H1 (cell line): ENCODE data around the gene CWF19L1. TPM values are rescaled to one million over a fixed set of nuclear protein-coding genes. Genes with fewer than 3 reads are reported as not detected.

Experiments
- CTCF ChIA-PET: fragments of 300-600 bp; sonication (Branson Sonifier 250); formaldehyde crosslinking; loops from one replicate; lab custom pipeline; 2021; ENCODE audit not compliant: partially characterized antibody; lab: Charles Lee
- POLR2A ChIA-PET: fragments of 300-600 bp; sonication (Branson Sonifier 250); formaldehyde crosslinking; loops from one replicate; lab custom pipeline; 2021; ENCODE audit warnings: inconsistent platforms; ENCODE audit not compliant: partially characterized antibody; lab: Charles Lee
- DNase-seq, 2 experiments: peaks; one replicate each; pipeline versions ENCODE4 v3.0.0 to v3.0.0-alpha.2; 2010 to 2022; ENCODE audit warnings: low spot score in 2 of 2, low read depth in 1 of 2, mixed read lengths in 1 of 2
- FAIRE-seq: peaks from 2 replicates; lab custom pipeline; 2011; peaks lifted over from hg19 to GRCh38; lab: Jason Lieb, UNC
- H2AFZ ChIP-seq: 2 replicates; pipeline ENCODE4 v1.8.1; 2012; ENCODE audit warnings: low read length, inconsistent platforms
- H2AK5ac ChIP-seq: 2 replicates; pipeline ENCODE4 v1.6.1; 2013; ENCODE audit warnings: low read depth, low read length
- H2BK120ac ChIP-seq: replicated peaks from 2 replicates; pipeline ENCODE3; 2013; ENCODE audit warnings: low read depth, low read length, inconsistent platforms
- H2BK12ac ChIP-seq: 2 replicates; pipeline ENCODE4 v1.6.1; 2013; ENCODE audit warnings: low read depth, low read length
- H2BK15ac ChIP-seq: 2 replicates; pipeline ENCODE4 v1.6.1; 2013; ENCODE audit warnings: low read length
- H2BK20ac ChIP-seq: 2 replicates; pipeline ENCODE4 v1.6.1; 2013; ENCODE audit warnings: low read length
- H2BK5ac ChIP-seq: 2 replicates; pipeline ENCODE4 v1.6.1; 2013; ENCODE audit warnings: low read depth, low read length
- H3K14ac ChIP-seq: 2 replicates; pipeline ENCODE4 v1.6.1; 2013; ENCODE audit warnings: inconsistent platforms; ENCODE audit not compliant: insufficient read length
- H3K18ac ChIP-seq: 2 replicates; pipeline ENCODE4 v1.6.1; 2013; ENCODE audit warnings: low read length; ENCODE audit errors: extremely low read depth
- H3K23ac ChIP-seq: 2 replicates; pipeline ENCODE4 v1.6.1; 2013; ENCODE audit warnings: inconsistent platforms; ENCODE audit not compliant: insufficient read length
- H3K23me2 ChIP-seq: 2 replicates; pipeline ENCODE4 v1.6.1; 2013; ENCODE audit warnings: low read depth, low read length
- H3K27ac ChIP-seq: 2 replicates; pipeline ENCODE4 v1.6.1; 2011; ENCODE audit warnings: low read depth, low read length, inconsistent platforms
- H3K27me3 ChIP-seq, 4 experiments: replicated peaks in 1 of 4; 1 replicate in 1 of 4; 2 replicates in 3 of 4; pipeline versions ENCODE4 v1.6.1 to v1.8.1; 2011 to 2013; ENCODE audit warnings: low read length in 3 of 4, mild to moderate bottlenecking in 3 of 4, inconsistent platforms in 2 of 4, mixed read lengths in 2 of 4, moderate library complexity in 1 of 4; ENCODE audit not compliant: control insufficient read depth in 3 of 4, insufficient read depth in 3 of 4; ENCODE audit errors: extremely low read depth in 1 of 4
- H3K36me3 ChIP-seq, 4 experiments: 2 replicates each; pipeline versions ENCODE4 v1.6.1 to v1.8.1; 2011 to 2013; ENCODE audit warnings: mild to moderate bottlenecking in 4 of 4, low read length in 3 of 4, moderate library complexity in 2 of 4, control low read depth in 1 of 4, inconsistent platforms in 1 of 4; ENCODE audit not compliant: insufficient read depth in 4 of 4, control insufficient read depth in 2 of 4
- H3K4ac ChIP-seq: replicated peaks from 2 replicates; pipeline ENCODE3; 2013; ENCODE audit warnings: low read length, low read depth, mixed read lengths, inconsistent platforms; ENCODE audit not compliant: insufficient read length
- H3K4me1 ChIP-seq, 4 experiments: replicated peaks in 1 of 4; 1 replicate in 1 of 4; 2 replicates in 3 of 4; pipeline versions ENCODE4 v1.6.1 to v1.8.1; 2011 to 2013; ENCODE audit warnings: low read length in 3 of 4, inconsistent platforms in 2 of 4, mixed read lengths in 1 of 4; ENCODE audit not compliant: insufficient read depth in 4 of 4, control insufficient read depth in 3 of 4
- H3K4me2 ChIP-seq, 2 experiments: 2 replicates each; pipeline versions ENCODE4 v1.6.1 to v1.8.1; 2011 to 2013; ENCODE audit warnings: low read depth in 2 of 2, low read length in 2 of 2, control low read depth in 1 of 2, inconsistent platforms in 1 of 2, mild to moderate bottlenecking in 1 of 2; ENCODE audit not compliant: insufficient read depth in 1 of 2
- H3K4me3 ChIP-seq, 4 experiments: fragments of 200-600, 300-600 bp in 1 of 4; sonication (generic), shearing (Covaris generic), sonication (Bioruptor Twin) in 1 of 4; 2 replicates each; pipeline versions ENCODE4 v1.5.1 to v1.8.1; 2011 to 2016; ENCODE audit warnings: low read length in 4 of 4, low read depth in 3 of 4, control low read depth in 2 of 4, inconsistent platforms in 2 of 4, mild to moderate bottlenecking in 2 of 4, mixed read lengths in 1 of 4, moderate library complexity in 1 of 4; ENCODE audit not compliant: insufficient read depth in 2 of 4; ENCODE audit errors: extremely low read depth in 1 of 4
- H3K56ac ChIP-seq: replicated peaks from 2 replicates; pipeline ENCODE3; 2013; ENCODE audit warnings: low read depth, mild to moderate bottlenecking, mixed read lengths, low read length, inconsistent platforms; ENCODE audit not compliant: insufficient read length
- H3K79me1 ChIP-seq: 2 replicates; pipeline ENCODE4 v1.6.1; 2013; ENCODE audit warnings: low read depth, low read length, control low read depth
- H3K79me2 ChIP-seq, 2 experiments: 2 replicates each; pipeline versions ENCODE4 v1.6.1 to v1.8.1; 2012 to 2013; ENCODE audit warnings: low read length in 2 of 2, mild to moderate bottlenecking in 2 of 2, inconsistent platforms in 1 of 2; ENCODE audit not compliant: insufficient read depth in 2 of 2, control insufficient read depth in 1 of 2
- H3K9ac ChIP-seq, 4 experiments: replicated peaks in 1 of 4; 1 replicate in 1 of 4; 2 replicates in 3 of 4; pipeline versions ENCODE4 v1.6.1 to v1.8.1; 2011 to 2013; ENCODE audit warnings: low read depth in 3 of 4, low read length in 3 of 4, control low read depth in 2 of 4, mild to moderate bottlenecking in 2 of 4, moderate library complexity in 2 of 4, inconsistent platforms in 1 of 4; ENCODE audit errors: extremely low read depth in 1 of 4
- H3K9me3 ChIP-seq, 2 experiments: 2 replicates each; pipeline versions ENCODE4 v1.6.1 to v1.8.1; 2012 to 2013; ENCODE audit warnings: mild to moderate bottlenecking in 2 of 2, moderate library complexity in 2 of 2, control low read depth in 1 of 2, inconsistent platforms in 1 of 2, low read depth in 1 of 2, low read length in 1 of 2, mixed read lengths in 1 of 2; ENCODE audit not compliant: insufficient read depth in 2 of 2
- H4K20me1 ChIP-seq, 2 experiments: replicated peaks in 1 of 2; 2 replicates each; pipeline versions ENCODE3 to v1.8.1; 2011 to 2013; ENCODE audit warnings: inconsistent platforms in 2 of 2, low read length in 2 of 2, mild to moderate bottlenecking in 1 of 2; ENCODE audit not compliant: insufficient read depth in 2 of 2, control insufficient read depth in 1 of 2
- H4K5ac ChIP-seq: 2 replicates; pipeline ENCODE4 v1.6.1; 2013; ENCODE audit warnings: low read length, low read depth, mixed read lengths, inconsistent platforms; ENCODE audit not compliant: insufficient read length
- H4K8ac ChIP-seq: 2 replicates; pipeline ENCODE4 v1.8.0; 2013; ENCODE audit warnings: mild to moderate bottlenecking, moderate library complexity, low read length, inconsistent platforms; ENCODE audit not compliant: insufficient read depth; ENCODE audit errors: extremely low read depth
- H4K91ac ChIP-seq: replicated peaks from 2 replicates; pipeline ENCODE3; 2013; ENCODE audit warnings: low read length, mixed read lengths, inconsistent platforms; ENCODE audit not compliant: insufficient read length
- ASH2L ChIP-seq: fragments of 200-600, 300-600 bp; sonication (generic); IDR thresholded peaks from one replicate; pipeline ENCODE4 v1.7.1; 2017; ENCODE audit warnings: low read length
- EGR1 ChIP-seq: IDR thresholded peaks from 2 replicates; pipeline ENCODE4 v1.6.1; 2011; ENCODE audit warnings: low read depth, low read length, borderline replicate concordance
- HDAC2 ChIP-seq, 2 experiments: fragments of 300-600 bp in 1 of 2; sonication (generic) in 1 of 2; IDR thresholded peaks; 2 replicates each; pipeline ENCODE4 v1.6.1; 2011 to 2012; ENCODE audit warnings: low read depth in 2 of 2, low read length in 2 of 2, mild to moderate bottlenecking in 2 of 2, moderate library complexity in 2 of 2, borderline replicate concordance in 1 of 2, inconsistent platforms in 1 of 2
- KDM5A ChIP-seq: fragments of 200-600 bp; IDR thresholded peaks from 2 replicates; pipeline ENCODE4 v1.7.1; 2012; ENCODE audit warnings: mild to moderate bottlenecking, low read length, inconsistent platforms, mixed read lengths
- RBBP5 ChIP-seq: IDR thresholded peaks from 2 replicates; pipeline ENCODE4 v1.7.1; 2012; ENCODE audit warnings: low read depth, mild to moderate bottlenecking, inconsistent platforms, low read length, moderate library complexity, borderline replicate concordance
- SAP30 ChIP-seq: fragments of 300-600 bp; sonication (generic); IDR thresholded peaks from 2 replicates; pipeline ENCODE4 v1.7.1; 2012; ENCODE audit warnings: low read length, moderate library complexity, mild to moderate bottlenecking, inconsistent platforms; ENCODE audit not compliant: insufficient read depth, insufficient replicate concordance
- SIN3A ChIP-seq, 2 experiments: IDR thresholded peaks in 1 of 2; conservative IDR thresholded peaks in 1 of 2; 2 replicates each; pipeline ENCODE4 v1.6.1; 2011 to 2012; ENCODE audit warnings: low read length in 2 of 2, improper control_type of control experiment in 1 of 2, low read depth in 1 of 2, mild to moderate bottlenecking in 1 of 2
- TAF1 ChIP-seq: IDR thresholded peaks from 2 replicates; pipeline ENCODE4 v1.6.1; 2011; ENCODE audit warnings: mild to moderate bottlenecking, low read depth, low read length
- TBP ChIP-seq: IDR thresholded peaks from 2 replicates; pipeline ENCODE4 v1.6.1; 2011; ENCODE audit warnings: low read depth, low read length, improper control_type of control experiment
- WGBS, 2 experiments: shearing (Covaris generic) in 1 of 2; methylation state at CpG; one replicate each; pipeline versions ENCODE4 v1.1.6 to v1.1.7; 2013 to 2015; ENCODE audit warnings: low lambda C conversion rate in 2 of 2, mixed read lengths in 2 of 2, inconsistent platforms in 1 of 2, low coverage in 1 of 2, missing lambda C conversion rate in 1 of 2; ENCODE audit not compliant: insufficient replicate concordance in 2 of 2, insufficient coverage in 1 of 2, insufficient read length in 1 of 2; ENCODE audit errors: extremely low coverage in 1 of 2, missing lambda C conversion rate in 1 of 2; 5-methylcytosine and 5-hydroxymethylcytosine counted together
- polyA plus RNA-seq, 7 experiments: library from polyadenylated mRNA; depleted of rRNA in 3 of 7; stranded (reverse) in 5 of 7; unstranded in 2 of 7; fragments of >200 nt in 5 of 7; fragments of 200-250 nt in 2 of 7; gene quantifications; 1 replicate in 5 of 7; 2 replicates in 1 of 7; 4 replicates in 1 of 7; pipeline versions ENCODE4 v1.2.1 to v1.2.3, GENCODE V29; 2011 to 2013; ENCODE audit warnings: missing spikeins in 2 of 7, mixed read lengths in 2 of 7
- total RNA-seq: library from RNA; stranded (reverse); fragmentation: NEBNext Ultra II Directional; extraction: Animal tissue kit (Norgen Biotek cat#: 25700); gene quantifications from 2 replicates; pipeline ENCODE4 v1.2.1, GENCODE V29; 2021

The CWF19L1 gene
- total and polyA plus RNA-seq, 2 of the 8 experiments (the other 6 are each of a cell fraction or from before 2014, with no cell fraction given): 11.1 to 29.9 TPM

GRCh38 chr10:100286051-100287033, 18.9 kb upstream of the CWF19L1 start, which contains the start of gene BLOC1S2:
TSS of gene BLOC1S2 (minus strand) at chr10:100286680. CDS start at chr10:100286659, 21 bp downstream.
- Histone ChIP-seq H3K36me3 (peaks cover 4 to 8% (median 7%) of the 10 kb centered on the region in 4 experiments; a peak in 6 of 8 replicates), H3K79me2 (peaks cover 7 to 44% of the 10 kb centered on the region in 2 experiments; a peak in 3 of 4 replicates), H3K4me1 (peaks cover 0 to 8% (median 4%) of the 10 kb centered on the region in 4 experiments; a peak in 4 of 7 replicates), H3K14ac (no peak within 1 kb of the TSS), H2BK20ac (peak within 1 kb of the TSS; percentile 77; the same call in 1 of the 2 replicates), H4K5ac (peak within 1 kb of the TSS; percentile 87), H3K4me3 (peak within 1 kb of the TSS; percentile 64 to 98 (median 88)), H2AK5ac (peak within 1 kb of the TSS; percentile 77; the same call in 1 of the 2 replicates), H3K9me3 (no peaks in the 10 kb centered on the region), H2BK15ac (peak within 1 kb of the TSS; percentile 98), H3K9ac (peak within 1 kb of the TSS; percentile 68 to 86 (median 84)), H3K79me1 (peaks cover 4% of the 10 kb centered on the region), H4K8ac (peak within 1 kb of the TSS; percentile 94; the same call in 1 of the 2 replicates), H3K56ac (peak within 1 kb of the TSS; percentile 24), H3K18ac (peak within 1 kb of the TSS; percentile 99), H3K4ac (peak within 1 kb of the TSS; percentile 81), H3K27me3 (no peaks in the 10 kb centered on the region), H3K27ac (peak within 1 kb of the TSS; percentile 72), H2BK12ac (peak within 1 kb of the TSS; percentile 98), H3K23me2 (peaks cover 11% of the 10 kb centered on the region), H2AFZ (peak within 1 kb of the TSS; percentile 99), H2BK120ac (peak within 1 kb of the TSS; percentile 75), H4K91ac (peak within 1 kb of the TSS; percentile 72), H3K4me2 (peak within 1 kb of the TSS; percentile 79 to 82), H3K23ac (no peak within 1 kb of the TSS), H4K20me1 (peaks cover 0 to 3% of the 10 kb centered on the region in 2 experiments), H2BK5ac (peak within 1 kb of the TSS; percentile 99)
- 10% methylated on average over 43 of the region's 63 CpGs; no CpG with 5 or more reads in 1 of the 2 experiments for WGBS, 2 experiments
- DNase-seq (peak; percentile 64 to 95), FAIRE-seq (no peak)
- CTCF ChIA-PET: interaction anchor here (0.9 to 1.5 kb wide), 5 partner anchors 9 to 63 kb away, joined by 3 to 6 read pairs (median 4); no protein-coding TSS in a partner anchor
- POLR2A ChIA-PET: interaction anchor here (0.5 to 2.6 kb wide), 13 partner anchors 11 to 410 kb away, joined by 3 to 20 read pairs (median 3); partner anchors contain the start of gene CWF19L1
- peak; percentile 88 for TF ChIP-seq TAF1
- peak in 1 of 2 experiments; percentile 82; a peak in 2 of 4 replicates for TF ChIP-seq HDAC2 (IDR thresholded peaks at IDR 0.05; ENCODE audit: borderline replicate concordance in 1 of 2, low read depth in 2 of 2, low read length in 2 of 2)
- TF ChIP-seq ASH2L: peak; percentile 90
- TF ChIP-seq EGR1: no peak
- TF ChIP-seq SAP30: peak; percentile 96
- peak; percentile 17; the same call in 1 of the 2 replicates for TF ChIP-seq KDM5A
- peak; percentile 67 for TF ChIP-seq TBP
- TF ChIP-seq SIN3A (conservative IDR thresholded peaks at IDR 0.05 in 1 of 2, IDR thresholded peaks at IDR 0.05 in 1 of 2; ENCODE audit: low read depth in 1 of 2, low read length in 2 of 2): peak; percentile 72 to 93; a peak in 3 of 4 replicates
- 0 out of 2 replicates have a peak, but pooled peaks have one; percentile 48 for TF ChIP-seq RBBP5
